Vagina (tissue), 2 donors: Measurements from ENCODE around the gene FBXL7.

Experiments used
- POLR2A ChIP-seq, 2 donors: fragments of 450-650 bp; IDR thresholded peaks; one replicate each; pipeline ENCODE4 v1.6.1; 2017; ENCODE audit warnings: antibody characterized with exemption in 2 of 2, mild to moderate bottlenecking in 2 of 2, moderate library complexity in 2 of 2
- TF ChIP-seq, protein P1 (sequence below), 3 experiments: fragments of 450-650 bp in 2 of 3; fragments of 200-600 bp in 1 of 3; sonication (generic) in 1 of 3; IDR thresholded peaks; one replicate each; pipeline ENCODE4 v1.5.1; 2017 to 2019; ENCODE audit warnings: antibody characterized with exemption in 3 of 3, mild to moderate bottlenecking in 2 of 3, moderate library complexity in 2 of 3

DNA sequence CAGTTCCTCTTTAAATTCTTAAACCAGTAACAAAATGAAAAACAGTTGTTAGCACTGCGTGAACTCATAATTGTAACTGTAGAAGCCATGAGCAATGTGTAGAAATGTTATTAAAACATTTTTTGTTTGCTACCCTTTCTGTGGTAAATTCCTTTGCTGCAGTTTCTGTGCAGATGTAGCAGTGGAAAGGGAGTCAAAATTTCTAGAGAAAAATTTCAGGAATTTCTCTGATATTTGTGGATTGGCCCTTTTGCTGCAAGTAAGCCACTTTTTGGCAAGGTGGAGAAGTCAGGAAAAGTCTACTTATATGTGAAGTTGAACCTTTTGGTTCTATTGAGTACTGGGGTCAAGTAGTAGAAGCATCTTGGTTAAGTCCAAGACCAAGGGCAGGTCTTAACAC lies 10.1 kb downstream of the FBXL7 start:
- TF ChIP-seq, protein P1, sequence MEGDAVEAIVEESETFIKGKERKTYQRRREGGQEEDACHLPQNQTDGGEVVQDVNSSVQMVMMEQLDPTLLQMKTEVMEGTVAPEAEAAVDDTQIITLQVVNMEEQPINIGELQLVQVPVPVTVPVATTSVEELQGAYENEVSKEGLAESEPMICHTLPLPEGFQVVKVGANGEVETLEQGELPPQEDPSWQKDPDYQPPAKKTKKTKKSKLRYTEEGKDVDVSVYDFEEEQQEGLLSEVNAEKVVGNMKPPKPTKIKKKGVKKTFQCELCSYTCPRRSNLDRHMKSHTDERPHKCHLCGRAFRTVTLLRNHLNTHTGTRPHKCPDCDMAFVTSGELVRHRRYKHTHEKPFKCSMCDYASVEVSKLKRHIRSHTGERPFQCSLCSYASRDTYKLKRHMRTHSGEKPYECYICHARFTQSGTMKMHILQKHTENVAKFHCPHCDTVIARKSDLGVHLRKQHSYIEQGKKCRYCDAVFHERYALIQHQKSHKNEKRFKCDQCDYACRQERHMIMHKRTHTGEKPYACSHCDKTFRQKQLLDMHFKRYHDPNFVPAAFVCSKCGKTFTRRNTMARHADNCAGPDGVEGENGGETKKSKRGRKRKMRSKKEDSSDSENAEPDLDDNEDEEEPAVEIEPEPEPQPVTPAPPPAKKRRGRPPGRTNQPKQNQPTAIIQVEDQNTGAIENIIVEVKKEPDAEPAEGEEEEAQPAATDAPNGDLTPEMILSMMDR (IDR thresholded peaks at IDR 0.05), result no peak
- TF ChIP-seq POLR2A (IDR thresholded peaks at IDR 0.05), result no peak
